Lower leg skin (tissue), 3 donors: ENCODE measurements around the gene PPP2CA.
A peak's percentile ranks its signal among the peaks of the same experiment; 100 is the strongest.

Experiments used
- CTCF ChIP-seq, 3 donors: fragments of 450-650 bp; IDR thresholded peaks; one replicate each; pipeline ENCODE4 v1.5.1; 2016; ENCODE audit warnings: antibody characterized with exemption in 3 of 3, mild to moderate bottlenecking in 3 of 3, moderate library complexity in 2 of 3
- POLR2A ChIP-seq, 2 donors: fragments of 450-650 bp; IDR thresholded peaks; one replicate each; pipeline ENCODE4 v1.6.1; 2016 to 2017; ENCODE audit warnings: antibody characterized with exemption in 2 of 2, mild to moderate bottlenecking in 1 of 2, moderate library complexity in 1 of 2

- TF ChIP-seq CTCF (IDR thresholded peaks at IDR 0.05) = no peak
- peak in 1 of 2 donors; percentile 90 for TF ChIP-seq POLR2A (IDR thresholded peaks at IDR 0.05)
Measured at GRCh38 chr5:134176511-134177368, 49.1 kb downstream of the PPP2CA start, which contains the start of gene SKP1.
